Colonic mucosa (tissue), 4 donors: ENCODE results near the gene EXOC3. TPM values are rescaled to one million over a fixed set of nuclear protein-coding genes. Genes with fewer than 3 reads are reported as not detected.
A peak's percentile ranks its signal among the peaks of the same experiment; 100 is the strongest.
"Not testable (repeated sequence)": the region's sequence is repeated elsewhere in the genome, so short reads cannot be mapped to it uniquely, and the experiment has no call there.

Experiments
- DNase-seq: peaks from one replicate; pipeline ENCODE4 v3.0.0-alpha.2; 2020
- H3K27ac ChIP-seq: fragments of 200-600 bp; one replicate; pipeline ENCODE4 v1.8.0; 2021
- H3K27me3 ChIP-seq: fragments of 200-600 bp; one replicate; pipeline ENCODE4 v1.8.0; 2021
- H3K36me3 ChIP-seq: fragments of 200-600 bp; one replicate; pipeline ENCODE4 v1.8.0; 2021
- H3K4me1 ChIP-seq: fragments of 200-600 bp; one replicate; pipeline ENCODE4 v1.8.0; 2021; ENCODE audit warnings: mild to moderate bottlenecking
- H3K4me3 ChIP-seq: fragments of 200-600 bp; one replicate; pipeline ENCODE4 v1.8.0; 2021
- H3K9ac ChIP-seq, 2 donors: one replicate each; pipeline ENCODE4 v1.7.0; 2013; ENCODE audit warnings: control low read depth in 2 of 2, low read depth in 2 of 2, low read length in 2 of 2
- H3K9me3 ChIP-seq: fragments of 200-600 bp; one replicate; pipeline ENCODE4 v1.8.0; 2021
- CTCF ChIP-seq: fragments of 200-600 bp; IDR thresholded peaks from one replicate; pipeline ENCODE4 v1.8.0; 2022; ENCODE audit warnings: antibody characterized with exemption, mild to moderate bottlenecking
- intact Hi-C: fragments of 100-400 bp; cut with DNase I; formaldehyde crosslinking; loops from one replicate; pipeline ENCODE4 v1.14.1; 2022
- total RNA-seq, 2 donors: library from RNA; stranded (reverse); fragmentation: NEBNext Ultra II Directional in 1 of 2; extraction: Animal tissue kit (Norgen Biotek cat#: 25700) in 1 of 2; gene quantifications; one replicate each; pipeline ENCODE4 v1.2.1, GENCODE V29; 2021
- donor health status: healthy.
- donor health status: DM: no; HTN: no; CAD: no.
- donor health status: DM: no; HTN: no; CAD: no.

Gene EXOC3
- total RNA-seq, 2 donors from 2014 or later: 52.0 to 58.7 TPM

- peaks cover 4% of the 10 kb centered on the region for H3K4me1 ChIP-seq
- no peaks in the 10 kb centered on the region for H3K27me3 ChIP-seq
- H3K36me3 ChIP-seq: no peaks in the 10 kb centered on the region
- H3K27ac ChIP-seq: no peak overlapping the region
- H3K4me3 ChIP-seq: no peak overlapping the region
- DNase-seq: no peak
- TF ChIP-seq CTCF: no peak
- intact Hi-C loops: no loop called here
- H3K9me3 ChIP-seq: no peaks in the 10 kb centered on the region
- no peak overlapping the region for H3K9ac ChIP-seq
These were observed 31.2 kb upstream of the EXOC3 start for GRCh38 chr5:411728-412127.

GRCh38 chr5:414991-415927 lies 27.7 kb upstream of the EXOC3 start:
- H3K4me3 ChIP-seq, H3K9ac ChIP-seq, H3K27me3 ChIP-seq, H3K9me3 ChIP-seq, H3K36me3 ChIP-seq, H3K4me1 ChIP-seq, DNase-seq, intact Hi-C loops: not testable (repeated sequence)
- H3K27ac ChIP-seq: peak overlapping the region; percentile 50

- Histone ChIP-seq H3K9me3 (no peaks in the 10 kb centered on the region), H3K4me3 (no peak overlapping the region), H3K27me3 (no peaks in the 10 kb centered on the region), H3K36me3 (no peaks in the 10 kb centered on the region), H3K4me1 (peaks cover 4% of the 10 kb centered on the region), H3K27ac (no peak overlapping the region), H3K9ac (no peak overlapping the region)
- intact Hi-C loops: no loop called here
- TF ChIP-seq CTCF: no peak
- no peak for DNase-seq
These were observed 26.9 kb upstream of the EXOC3 start for GRCh38 chr5:415928-416635.

GRCh38 chr5:416636-416960 lies 26.4 kb upstream of the EXOC3 start:
- intact Hi-C loops: no loop called here
- H3K27ac ChIP-seq: no peak overlapping the region
- H3K9ac ChIP-seq: no peak overlapping the region
- no peak for TF ChIP-seq CTCF
- H3K36me3 ChIP-seq: no peaks in the 10 kb centered on the region
- no peaks in the 10 kb centered on the region for H3K9me3 ChIP-seq
- peaks cover 4% of the 10 kb centered on the region for H3K4me1 ChIP-seq
- no peak overlapping the region for H3K4me3 ChIP-seq
- no peaks in the 10 kb centered on the region for H3K27me3 ChIP-seq
- DNase-seq: no peak

GRCh38 chr5:417301-418161 lies 25.4 kb upstream of the EXOC3 start:
- DNase-seq: no peak
- H3K4me3 ChIP-seq: no peak overlapping the region
- no peak overlapping the region for H3K9ac ChIP-seq
- H3K36me3 ChIP-seq: no peaks in the 10 kb centered on the region
- intact Hi-C loops: no loop called here
- H3K27ac ChIP-seq: no peak overlapping the region
- TF ChIP-seq CTCF: no peak
- peaks cover 4% of the 10 kb centered on the region for H3K4me1 ChIP-seq
- no peaks in the 10 kb centered on the region for H3K9me3 ChIP-seq
- H3K27me3 ChIP-seq: no peaks in the 10 kb centered on the region
